Measurements from ENCODE around the gene ZSCAN10.

ZSCAN10 gene

DNA sequence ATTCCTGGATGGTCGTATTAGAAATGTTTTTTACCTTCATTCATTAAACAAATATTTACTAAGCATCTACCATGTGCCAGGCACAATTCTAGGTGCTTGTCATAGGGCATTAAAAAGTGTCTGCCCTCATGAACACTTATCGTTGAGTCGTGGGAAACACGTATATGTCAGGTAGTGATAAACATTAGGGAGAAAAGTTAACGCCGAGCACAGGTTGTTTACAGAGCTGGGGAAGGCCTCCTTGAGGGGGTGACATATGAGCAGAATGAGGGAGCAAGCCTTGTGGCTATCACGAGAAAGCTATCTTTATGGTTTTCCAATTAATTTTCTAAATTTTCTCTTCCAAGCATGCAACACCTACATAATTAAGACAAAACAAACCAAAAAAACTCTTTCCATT is 34.8 kb upstream of the ZSCAN10 start:
- no peak for DNase-seq

DNA sequence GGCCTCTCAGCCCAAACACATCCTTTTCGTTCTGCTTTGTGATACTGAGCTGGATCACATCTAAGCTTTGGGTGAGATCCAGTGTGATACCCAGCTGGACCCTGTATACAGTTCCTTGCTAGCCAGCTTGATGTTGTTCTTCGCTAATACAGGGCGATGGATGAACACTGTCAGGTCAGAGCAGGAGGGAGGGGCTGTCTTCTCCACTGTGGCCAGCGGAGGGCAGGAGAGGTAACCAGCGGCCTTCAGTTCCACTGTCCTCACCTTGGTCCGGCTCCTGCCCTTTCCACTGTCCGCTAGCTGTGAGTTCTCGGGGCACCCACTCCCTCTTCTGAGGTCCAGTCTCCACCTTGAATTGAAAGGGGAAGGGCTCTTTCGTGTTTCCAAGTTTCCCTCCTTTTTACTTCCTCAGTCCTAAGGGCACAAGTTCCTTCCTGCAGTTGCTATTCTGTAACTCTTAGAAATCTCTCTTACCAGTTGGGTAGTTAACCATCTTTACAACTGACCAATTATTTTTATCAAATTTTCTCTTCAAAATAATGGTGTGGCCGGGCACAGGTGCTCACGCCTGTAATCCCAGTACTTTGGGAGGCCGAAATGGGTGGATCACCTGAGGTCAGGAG is 32.8 kb upstream of the ZSCAN10 start:
- no peak for DNase-seq

DNA sequence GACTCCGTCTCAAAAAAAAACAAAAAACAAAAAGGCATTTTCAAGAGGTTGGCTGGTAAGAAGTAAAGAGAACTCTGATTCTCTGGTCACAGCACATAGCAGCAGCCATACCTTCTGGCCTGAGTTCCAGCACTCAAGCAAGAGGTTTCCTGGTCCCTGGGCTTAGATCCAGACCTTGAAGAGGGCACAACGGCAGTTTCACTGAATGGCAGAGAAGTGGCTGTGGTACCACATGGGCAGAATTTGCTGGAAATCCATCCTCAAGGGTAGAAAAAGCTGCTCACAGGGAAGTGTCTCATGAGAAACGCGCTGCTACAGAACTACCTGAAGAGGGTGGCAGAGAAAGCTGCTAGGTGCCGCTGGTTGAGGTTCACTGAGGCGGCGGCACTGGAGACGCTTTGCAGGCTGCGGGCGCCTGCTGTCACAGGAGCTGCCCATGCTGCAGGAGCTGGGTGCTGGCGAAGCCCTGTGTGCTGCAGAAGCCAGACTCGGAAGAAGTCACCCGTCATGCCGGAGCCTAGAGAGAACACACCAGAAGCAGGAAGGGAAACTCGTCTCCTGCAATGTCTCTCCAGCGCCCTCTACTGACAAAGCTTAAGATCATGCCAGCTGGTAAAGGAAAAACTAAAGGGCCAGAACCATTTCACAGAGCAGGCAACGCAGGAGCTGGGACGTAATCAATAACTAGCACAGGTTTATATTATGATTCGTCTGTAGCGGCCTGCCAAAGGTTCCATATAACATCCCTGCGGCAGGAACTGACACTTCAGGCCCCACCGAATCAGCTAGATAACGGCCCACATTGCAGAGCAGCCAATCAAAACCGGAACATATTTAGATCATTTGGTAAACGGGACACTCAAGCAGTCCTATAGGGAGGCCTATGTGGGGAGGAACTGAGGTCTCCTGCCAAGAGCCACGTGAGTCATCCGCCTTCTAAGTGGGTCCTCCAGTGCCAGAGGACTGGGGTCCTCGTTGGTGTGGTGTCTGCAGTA is 30.3 kb upstream of the ZSCAN10 start:
- DNase-seq: peak; percentile 46 to 93

DNA sequence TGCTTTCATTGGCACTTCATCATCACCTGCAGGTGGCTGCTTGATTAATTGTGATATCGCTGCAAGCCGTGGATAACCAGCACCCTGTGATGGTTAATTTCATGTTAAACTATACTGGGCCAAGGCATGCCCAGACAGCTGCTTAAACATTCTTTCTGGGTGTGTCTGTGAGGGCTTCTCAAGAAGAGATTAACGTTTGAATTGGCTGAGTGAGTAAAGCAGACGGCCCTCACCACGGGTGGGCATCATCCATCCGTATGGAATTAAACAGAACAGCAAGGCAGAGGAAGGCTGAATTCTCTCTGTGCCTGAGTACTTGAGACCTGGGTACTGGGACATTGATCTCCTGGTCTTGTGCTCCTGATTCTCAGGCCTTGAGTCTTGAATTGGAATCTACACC is 28.7 kb upstream of the ZSCAN10 start:
- no peak for DNase-seq

DNA sequence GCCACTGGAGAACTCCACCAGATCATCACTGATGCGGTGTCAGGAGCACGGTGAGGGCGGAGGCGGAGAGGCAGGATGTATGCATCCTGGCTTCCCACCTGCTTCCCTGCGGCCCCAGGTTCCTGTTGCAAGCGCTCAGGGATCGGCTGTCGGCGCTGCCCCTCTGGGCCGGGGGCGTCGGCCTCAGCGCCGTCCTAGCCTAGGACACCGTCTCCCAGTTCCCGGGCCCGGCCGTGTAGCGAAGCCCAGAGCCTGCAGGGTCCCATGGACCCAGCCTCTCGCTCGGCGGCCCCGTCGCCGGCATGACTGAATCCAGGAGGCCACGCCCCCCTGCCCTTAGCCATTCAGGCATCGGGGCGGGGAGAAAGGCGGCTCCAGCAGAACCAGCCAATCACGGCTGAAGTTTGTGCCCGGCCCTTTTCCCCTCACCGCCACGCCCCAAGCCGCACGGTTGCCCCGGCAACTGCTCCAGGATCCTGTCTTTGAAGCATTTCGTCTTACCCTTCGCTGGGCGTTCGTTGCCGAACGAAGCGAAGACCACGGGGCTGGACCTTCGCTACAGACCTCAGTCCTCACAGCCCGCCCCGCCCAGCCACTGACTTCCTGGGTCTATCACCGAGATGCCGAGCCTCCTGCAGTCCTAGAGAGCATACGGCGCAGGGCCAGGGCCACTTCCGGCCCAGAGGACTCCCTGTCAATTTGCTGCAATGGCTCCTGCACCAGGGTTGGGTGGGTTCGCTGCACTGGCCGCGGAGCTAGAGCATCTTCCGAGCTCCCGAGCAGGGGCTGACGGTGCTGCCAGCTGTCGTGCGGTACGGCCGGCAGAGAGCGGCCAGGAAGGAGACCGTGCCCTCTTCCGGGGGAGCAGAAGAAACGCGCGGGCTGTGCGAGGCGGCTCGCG is 25.1 kb upstream of the ZSCAN10 start:
- peak; percentile 88 to 94 for DNase-seq

DNA sequence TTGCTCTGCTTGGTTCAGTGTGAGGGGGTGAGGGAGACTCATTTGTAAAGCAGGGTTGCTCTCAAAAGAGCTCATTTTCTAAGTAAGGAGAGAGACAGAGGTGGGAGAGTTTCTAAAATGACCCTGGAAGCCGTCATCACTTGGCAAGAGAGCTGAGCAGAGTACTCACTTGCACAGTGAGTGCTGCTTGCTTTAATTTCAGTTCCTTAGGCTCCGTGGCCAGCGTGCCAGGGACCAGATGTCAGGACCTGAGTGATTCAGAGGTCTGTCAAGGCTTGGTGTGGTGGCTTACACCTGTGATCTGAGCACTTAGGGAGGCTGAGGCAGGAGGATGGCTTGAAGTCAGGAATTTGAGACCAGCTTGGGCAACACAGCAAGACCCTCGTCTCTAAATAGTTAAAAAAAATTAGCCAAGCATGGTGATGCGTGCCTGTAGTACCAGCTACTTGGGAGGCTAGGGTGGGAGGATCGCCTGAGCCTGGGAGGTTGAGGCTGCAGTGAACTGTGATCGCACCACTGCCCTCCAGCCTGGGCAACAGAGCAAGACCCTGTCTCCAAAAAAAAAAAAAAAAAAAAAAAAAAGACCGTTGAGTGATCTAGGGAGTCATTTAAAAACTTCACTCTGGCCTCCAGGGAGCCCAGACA is 24.0 kb upstream of the ZSCAN10 start:
- no peak for DNase-seq

DNA sequence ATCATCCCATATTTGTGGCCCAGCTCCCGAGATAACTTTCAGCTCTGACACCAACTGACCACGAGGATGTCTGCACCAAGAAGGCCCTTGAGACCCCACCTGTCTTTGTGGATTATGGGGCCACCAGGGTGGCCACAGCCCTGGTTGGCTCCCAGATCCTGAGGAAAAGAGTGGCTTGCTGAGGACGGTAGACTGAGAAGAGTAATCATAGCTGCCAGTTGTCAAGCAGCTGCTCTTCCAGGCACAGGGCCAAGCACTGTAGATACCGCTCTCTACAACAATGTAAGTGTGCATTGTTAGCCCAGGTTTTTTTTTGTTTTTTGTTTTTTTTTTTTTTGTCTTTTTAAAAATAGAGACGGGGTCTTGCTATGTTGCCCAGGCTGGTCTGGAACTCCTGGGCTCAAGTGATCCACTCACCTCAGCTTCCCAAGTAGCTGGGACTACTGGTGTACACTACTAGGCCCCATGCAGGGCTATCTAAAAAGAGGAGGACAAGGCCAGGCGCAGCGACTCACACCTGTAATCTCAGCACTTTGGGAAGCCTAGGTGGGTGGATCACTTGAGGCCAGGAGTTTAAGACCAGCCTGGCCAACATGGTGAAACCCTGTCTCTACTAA is 22.9 kb upstream of the ZSCAN10 start:
- no peak for DNase-seq

DNA sequence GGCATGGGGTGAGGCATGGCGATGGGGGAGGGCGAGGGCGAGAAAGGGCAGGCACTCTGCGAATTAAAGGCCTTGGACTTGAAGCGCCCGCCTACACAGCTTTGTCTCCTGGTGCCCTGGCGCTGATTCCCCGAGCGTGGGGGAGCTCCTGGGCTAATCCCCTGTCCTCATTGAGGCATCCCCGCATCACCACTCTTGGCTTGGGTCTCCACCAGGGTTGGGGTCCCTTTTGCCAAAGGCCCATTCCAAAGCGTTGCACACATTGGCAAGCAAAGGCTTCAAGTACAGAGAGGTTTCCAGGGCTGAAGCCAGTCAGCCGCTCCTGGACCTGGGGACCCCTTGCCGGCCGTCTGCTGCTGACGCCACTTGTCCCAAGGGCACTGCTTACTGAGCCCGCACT is 21.3 kb upstream of the ZSCAN10 start:
- DNase-seq: no peak

DNA sequence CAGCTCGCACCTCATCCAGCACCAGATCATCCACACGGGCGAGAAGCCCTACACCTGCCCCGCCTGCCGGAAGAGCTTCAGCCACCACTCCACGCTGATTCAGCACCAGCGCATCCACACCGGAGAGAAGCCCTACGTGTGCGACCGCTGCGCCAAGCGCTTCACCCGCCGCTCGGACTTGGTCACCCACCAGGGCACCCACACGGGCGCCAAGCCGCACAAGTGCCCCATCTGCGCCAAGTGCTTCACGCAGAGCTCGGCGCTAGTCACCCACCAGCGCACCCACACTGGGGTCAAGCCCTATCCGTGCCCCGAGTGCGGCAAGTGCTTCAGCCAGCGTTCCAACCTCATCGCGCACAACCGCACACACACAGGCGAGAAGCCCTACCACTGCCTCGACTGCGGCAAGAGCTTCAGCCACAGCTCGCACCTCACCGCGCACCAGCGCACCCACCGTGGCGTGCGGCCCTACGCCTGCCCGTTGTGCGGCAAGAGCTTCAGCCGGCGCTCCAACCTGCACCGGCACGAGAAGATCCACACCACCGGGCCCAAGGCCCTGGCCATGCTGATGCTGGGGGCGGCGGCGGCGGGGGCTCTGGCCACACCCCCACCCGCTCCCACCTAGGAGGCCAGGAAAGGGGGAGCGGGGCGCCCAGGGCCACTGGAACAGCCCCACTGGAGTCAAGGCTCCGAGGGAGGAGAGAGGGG is 20.8 kb upstream of the ZSCAN10 start:
- DNase-seq: no peak

DNA sequence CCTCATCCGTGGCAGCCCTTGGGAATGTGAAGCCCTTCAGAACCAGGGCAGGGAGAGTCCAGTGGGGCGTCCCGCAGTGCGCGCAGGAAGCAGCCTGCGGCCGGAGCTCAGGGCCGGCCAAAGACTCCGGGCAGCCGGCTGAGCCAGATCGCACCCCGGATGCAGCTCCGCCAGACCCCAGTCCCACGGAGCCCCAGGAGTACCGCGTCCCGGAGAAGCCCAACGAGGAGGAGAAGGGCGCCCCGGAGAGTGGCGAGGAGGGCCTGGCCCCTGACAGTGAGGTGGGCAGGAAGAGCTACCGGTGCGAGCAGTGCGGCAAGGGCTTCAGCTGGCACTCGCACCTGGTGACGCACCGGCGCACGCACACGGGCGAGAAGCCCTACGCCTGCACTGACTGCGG is 20.2 kb upstream of the ZSCAN10 start:
- DNase-seq: no peak

DNA sequence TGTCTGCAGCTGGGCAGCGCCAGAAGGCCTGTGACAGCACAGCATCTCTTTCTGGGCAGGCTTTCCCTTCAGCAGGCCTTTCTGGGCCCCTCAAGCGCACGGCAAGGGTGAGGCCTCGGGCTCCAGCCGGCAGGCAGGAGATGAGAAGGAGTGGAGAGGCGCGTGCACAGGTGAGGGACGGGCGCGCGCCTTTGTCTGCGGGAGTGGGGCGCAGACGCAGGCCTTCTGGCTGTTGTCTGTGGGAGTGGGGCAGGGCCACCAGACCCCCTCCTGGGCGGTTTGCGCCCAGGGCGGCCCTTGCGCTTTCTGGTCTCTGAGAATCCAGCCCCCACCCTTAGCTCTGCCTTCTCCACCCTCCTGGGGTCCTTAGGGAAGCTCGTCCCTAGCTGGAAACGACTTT is 19.8 kb upstream of the ZSCAN10 start:
- no peak for DNase-seq

DNA sequence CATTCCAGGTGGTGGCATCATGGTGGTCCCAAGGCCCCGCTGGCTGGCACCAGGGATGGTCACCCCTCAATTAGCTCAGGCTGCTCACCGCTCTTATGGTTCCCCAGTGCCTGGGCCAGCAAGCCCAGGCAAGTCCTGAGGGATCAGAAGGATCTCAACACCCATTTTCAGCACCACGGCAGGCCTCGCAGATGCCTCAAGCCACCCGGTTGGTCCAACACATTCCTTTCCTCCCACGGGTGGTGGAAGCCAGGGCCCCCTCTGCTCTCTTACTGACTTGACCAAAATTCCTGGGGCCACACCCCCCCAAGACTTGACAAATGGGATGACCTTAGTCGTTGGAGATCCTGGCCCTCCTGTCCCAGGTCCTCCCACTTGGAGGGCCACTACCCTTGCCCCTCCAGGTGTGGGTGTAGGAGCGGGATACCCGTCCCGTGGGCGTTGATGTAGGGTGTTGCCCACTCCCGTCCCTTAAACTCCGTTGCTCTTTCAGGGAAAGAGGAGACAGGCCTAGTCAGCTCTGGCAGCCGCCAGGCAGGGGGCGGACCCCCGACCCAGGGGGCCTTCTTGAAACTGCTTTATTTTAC is 19.2 kb upstream of the ZSCAN10 start:
- DNase-seq: no peak

DNA sequence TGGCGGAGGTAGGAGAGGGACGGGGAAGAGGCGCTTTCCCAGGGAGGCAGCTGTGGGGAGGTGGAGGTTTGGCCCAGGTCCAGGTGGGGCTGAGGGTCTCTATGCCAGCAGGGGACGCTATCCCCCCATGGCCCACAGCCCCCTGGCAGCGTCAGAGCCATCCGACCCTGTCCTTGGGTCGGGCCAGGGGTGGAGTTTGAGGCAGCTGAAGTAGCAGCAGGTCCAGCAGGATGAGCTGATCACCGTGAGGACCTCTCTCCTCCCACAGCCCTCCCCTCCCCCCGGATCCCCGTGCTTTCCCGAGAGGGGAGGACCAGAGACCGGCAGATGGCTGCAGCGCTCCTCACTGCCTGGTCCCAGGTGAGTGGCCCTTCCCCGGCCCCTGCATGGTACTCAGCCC is 16.5 kb upstream of the ZSCAN10 start:
- DNase-seq: no peak

DNA sequence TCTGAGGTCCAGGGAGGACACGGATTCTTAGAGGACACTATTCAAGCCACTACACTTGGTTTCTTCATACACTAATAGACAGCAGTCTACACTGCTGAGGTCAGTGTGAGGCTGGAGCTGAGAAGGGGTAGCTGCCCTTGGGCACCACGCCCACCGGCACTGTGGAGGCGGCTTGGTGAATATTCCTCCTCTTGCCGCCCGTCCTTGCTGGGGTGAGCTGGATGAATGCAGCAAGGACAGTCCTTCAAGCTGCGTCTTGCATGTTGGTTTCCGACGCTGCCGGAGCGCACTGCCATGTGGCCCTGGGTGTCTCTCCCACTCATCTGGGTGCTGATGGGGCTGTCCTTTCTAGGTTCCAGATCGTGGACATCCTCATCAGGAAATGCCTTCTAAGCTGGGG is 15.9 kb upstream of the ZSCAN10 start:
- no peak for DNase-seq

DNA sequence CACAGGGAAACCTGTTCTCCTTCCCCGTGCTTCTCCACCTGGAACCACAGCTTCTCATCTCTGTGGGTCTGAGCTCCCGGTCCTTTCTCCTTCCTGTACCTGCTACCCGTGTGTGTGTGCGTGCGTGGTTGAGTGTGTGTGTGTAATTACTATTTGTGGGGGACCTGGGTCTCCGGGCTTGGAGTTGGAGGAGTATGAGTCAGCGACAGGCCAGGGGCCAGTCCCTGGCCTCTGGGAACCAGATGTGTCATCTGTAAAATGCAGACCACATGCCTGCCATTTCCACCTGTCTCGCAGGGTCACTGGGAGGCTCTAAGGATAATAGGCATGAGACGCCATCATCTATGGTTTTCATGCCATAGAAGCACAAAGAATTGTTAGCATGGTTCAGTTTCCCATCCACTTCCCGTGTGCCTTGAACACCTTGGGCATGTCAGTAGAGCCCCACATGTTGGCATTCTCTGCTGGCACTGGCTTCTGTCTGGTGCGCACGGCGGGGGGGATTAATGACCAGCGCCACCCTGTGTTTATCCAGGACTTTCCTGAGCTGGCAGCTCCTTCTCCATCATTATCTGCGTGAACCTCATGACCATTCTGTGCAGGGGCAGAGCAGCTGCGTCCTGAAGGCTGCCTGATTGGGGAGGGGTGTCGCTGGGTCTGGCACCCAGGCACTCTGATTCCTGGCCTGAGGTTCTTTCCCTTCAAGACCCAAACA is 14.8 kb upstream of the ZSCAN10 start:
- DNase-seq: no peak

DNA sequence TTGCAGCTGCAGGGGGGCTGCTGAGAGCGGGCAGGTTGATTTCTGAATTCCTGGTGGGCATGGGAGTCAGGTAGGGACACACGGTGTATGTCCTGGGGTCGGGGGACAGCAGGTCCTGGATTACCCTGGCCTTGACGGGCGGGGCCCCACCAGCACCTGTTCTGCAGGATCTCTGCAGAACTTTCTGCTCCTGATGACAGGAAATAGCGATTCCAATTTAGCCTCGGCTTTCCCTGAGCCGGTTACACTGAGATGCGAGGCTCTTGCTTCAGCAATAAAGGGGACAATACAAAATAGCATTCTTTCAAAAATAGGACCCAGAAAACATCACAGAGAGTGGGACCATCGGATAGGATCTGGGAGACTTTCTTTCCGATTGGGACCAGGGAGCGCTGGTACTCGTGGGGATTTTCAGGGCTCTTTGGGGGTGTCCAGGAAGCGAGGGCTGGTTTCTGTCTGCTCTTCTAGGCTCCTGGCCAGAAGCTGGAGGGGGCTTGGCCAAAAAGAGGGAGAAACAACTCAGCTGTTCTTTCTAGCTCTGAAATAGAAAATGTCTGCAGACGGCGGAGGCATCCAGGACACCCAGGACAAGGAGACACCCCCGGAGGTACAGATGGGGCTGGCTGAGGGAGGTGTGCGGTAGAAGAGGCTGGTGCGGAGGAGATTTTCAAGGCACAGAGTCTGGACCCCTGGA is 13.9 kb upstream of the ZSCAN10 start:
- DNase-seq: no peak

DNA sequence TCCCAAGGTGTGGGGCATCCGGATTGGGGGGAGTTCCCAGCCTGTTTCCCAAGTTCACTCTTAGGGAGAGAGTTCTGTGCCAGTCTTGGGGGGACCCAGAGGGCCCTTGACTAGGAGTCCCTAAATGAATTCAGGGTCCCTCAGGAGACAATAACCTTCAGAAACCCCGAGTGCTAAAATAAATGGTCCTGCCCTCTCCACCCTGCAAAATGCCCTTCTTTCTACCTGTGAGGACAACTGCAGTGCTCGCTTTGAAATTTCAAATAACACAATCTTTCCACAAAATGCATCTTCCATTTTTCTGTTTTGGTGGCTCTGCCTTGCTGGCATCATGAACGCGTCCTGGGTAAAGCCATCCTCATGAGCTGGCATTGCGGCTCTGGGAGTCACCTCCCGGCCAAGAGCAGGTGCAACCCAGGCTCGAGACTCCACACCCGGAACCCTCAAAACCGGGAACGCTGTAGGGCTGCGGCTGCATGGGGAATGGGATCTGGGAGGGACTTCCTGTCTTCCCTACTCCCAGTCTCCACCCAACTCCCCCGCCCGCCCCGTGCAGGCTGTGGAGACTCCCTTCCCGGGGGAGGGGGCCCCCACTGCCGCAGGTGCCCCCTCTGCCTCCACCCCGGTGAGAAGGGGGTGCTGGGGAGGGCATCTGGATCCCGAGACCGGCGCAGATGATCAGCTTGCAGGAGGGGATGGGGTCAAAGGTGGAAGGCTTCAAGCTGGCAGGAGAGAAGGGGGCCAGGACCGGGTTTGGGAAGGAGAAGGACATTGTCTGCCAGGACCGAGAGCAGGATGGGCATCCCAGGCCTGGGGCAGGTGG is 13.2 kb upstream of the ZSCAN10 start, which contains the start of gene ZNF205:
Gene ZNF205 (plus strand): TSS at position 529 of the 823 bp plus-strand sequence. CDS start 845 bp downstream, outside the sequence.
- DNase-seq: no peak

DNA sequence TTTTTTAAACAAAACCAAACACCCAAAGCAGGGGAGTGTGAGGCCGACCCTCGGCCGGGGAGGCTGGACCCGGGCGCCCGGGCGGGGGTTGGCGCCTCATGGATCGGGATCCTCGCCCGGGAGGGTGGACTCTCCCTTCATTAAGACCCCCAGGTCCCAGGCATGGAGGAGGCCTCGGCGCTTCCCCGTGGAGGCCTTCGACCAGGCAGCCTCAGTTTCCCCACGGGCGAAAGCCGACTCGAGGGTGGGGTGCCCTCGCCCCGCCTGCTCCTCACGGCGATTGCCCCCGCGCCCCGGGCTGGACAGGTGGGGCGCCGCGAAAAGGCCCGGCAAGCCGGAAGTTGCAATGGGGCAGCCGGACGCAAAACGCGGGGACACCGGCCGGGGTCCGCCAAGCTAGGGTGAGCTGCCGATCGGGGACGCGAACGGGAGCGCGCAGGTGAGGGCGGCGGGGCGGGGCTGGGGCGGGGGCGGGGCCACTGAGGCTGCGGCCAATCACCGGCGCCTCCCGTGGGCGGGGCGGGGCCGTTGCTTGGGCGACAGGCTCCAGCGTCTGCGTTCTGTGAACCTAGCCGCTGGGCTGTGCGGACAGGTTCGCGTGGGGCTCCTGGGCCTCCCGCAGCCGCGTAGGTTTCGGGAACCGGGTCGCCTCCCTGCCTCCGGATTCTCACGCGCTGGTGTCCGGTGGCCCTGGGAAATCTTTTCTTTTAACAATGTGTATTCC is 7.3 kb upstream of the ZSCAN10 start:
- DNase-seq: peak; percentile 60 to 61

Measured in bone marrow (tissue), 2 donors.